CD4-positive, alpha-beta T cell (primary cell): ENCODE measurements around the gene CERS6. TPM values are rescaled to one million over a fixed set of nuclear protein-coding genes. Genes with fewer than 3 reads are reported as not detected.

Experiments
- ATAC-seq: fragments of 200-7000 bp; cut with Tn5 transposase; one replicate; pipeline ENCODE4 v1.10.0; 2022; ENCODE audit warnings: mild to moderate bottlenecking; ENCODE audit not compliant: poor library complexity
- CTCF ChIA-PET: fragments of 350-600 bp; sonication (Branson Sonifier 250); formaldehyde crosslinking; loops from one replicate; lab custom pipeline; 2021; ENCODE audit warnings: antibody characterized with exemption, inconsistent platforms; lab: Charles Lee
- POLR2A ChIA-PET: fragments of 350-600 bp; sonication (Branson Sonifier 250); formaldehyde crosslinking; loops from one replicate; lab custom pipeline; 2021; ENCODE audit warnings: antibody characterized with exemption, inconsistent platforms; lab: Charles Lee
- DNase-seq, 14 experiments: peaks; one replicate each; pipeline ENCODE4 v3.0.0-alpha.2; 2013 to 2020; ENCODE audit warnings: mixed read lengths in 2 of 14
- H3K27ac ChIP-seq, 2 donors: one replicate each; pipeline versions ENCODE4 v1.5.1 to v1.7.0; 2013; ENCODE audit warnings: low read length in 2 of 2, low read depth in 1 of 2, mild to moderate bottlenecking in 1 of 2
- H3K27me3 ChIP-seq, 2 experiments: 1 replicate in 1 of 2; 2 replicates in 1 of 2; pipeline versions ENCODE4 v1.6.1 to v1.7.0; 2013; ENCODE audit warnings: low read length in 2 of 2, control low read depth in 1 of 2, mild to moderate bottlenecking in 1 of 2, moderate library complexity in 1 of 2; ENCODE audit not compliant: insufficient read depth in 2 of 2, control insufficient read depth in 1 of 2
- H3K36me3 ChIP-seq: one replicate; pipeline ENCODE4 v1.6.1; 2013; ENCODE audit warnings: low read length, control low read depth; ENCODE audit not compliant: insufficient read depth
- H3K4me1 ChIP-seq: one replicate; pipeline ENCODE4 v1.6.1; 2013; ENCODE audit warnings: low read length, control low read depth; ENCODE audit not compliant: insufficient read depth
- H3K4me3 ChIP-seq: one replicate; pipeline ENCODE4 v1.5.1; 2013; ENCODE audit warnings: mild to moderate bottlenecking, low read length, moderate library complexity
- H3K9me3 ChIP-seq, 2 experiments: 1 replicate in 1 of 2; 2 replicates in 1 of 2; pipeline versions ENCODE4 v1.6.1 to v1.7.0; 2013; ENCODE audit warnings: low read length in 2 of 2, mild to moderate bottlenecking in 2 of 2, control low read depth in 1 of 2, moderate library complexity in 1 of 2; ENCODE audit not compliant: control insufficient read depth in 1 of 2, insufficient read depth in 1 of 2
- H3K27ac Mint-ChIP-seq: one replicate; pipeline ENCODE4 v1.8.0; 2020; ENCODE audit warnings: mixed read lengths
- H3K27me3 Mint-ChIP-seq: one replicate; pipeline ENCODE4 v1.8.0; 2021; ENCODE audit warnings: mixed read lengths
- H3K36me3 Mint-ChIP-seq: one replicate; pipeline ENCODE4 v1.8.0; 2021; ENCODE audit warnings: low read depth, mixed read lengths
- H3K4me1 Mint-ChIP-seq: one replicate; pipeline ENCODE4 v1.8.0; 2021; ENCODE audit warnings: low read depth, mixed read lengths
- H3K4me3 Mint-ChIP-seq: one replicate; pipeline ENCODE4 v1.8.0; 2020; ENCODE audit warnings: mild to moderate bottlenecking, mixed read lengths
- H3K9me3 Mint-ChIP-seq: one replicate; pipeline ENCODE4 v1.8.0; 2020; ENCODE audit warnings: mixed read lengths
- intact Hi-C, 2 experiments: fragments of 100-400 bp; cut with DNase I in 1 of 2; cut with micrococcal nuclease in 1 of 2; formaldehyde crosslinking; loops; one replicate each; pipeline versions ENCODE4 v1.15.1 to v1.9.0; 2023 to 2025; cut with DNase I, micrococcal nuclease
- total RNA-seq, 174 experiments: library from RNA in 2 of 174; stranded (reverse) in 2 of 174; gene quantifications; one replicate each; pipeline ENCODE4 v1.2.3 and lab custom pipeline; 2021 to 2026
- TF ChIP-seq, protein P1 (sequence below): fragments of 200-600 bp; IDR thresholded peaks from one replicate; pipeline ENCODE4 v1.8.0; 2022; ENCODE audit warnings: antibody characterized with exemption, mild to moderate bottlenecking

Gene CERS6
- total RNA-seq, 2 experiments from 2014 or later: 16.9 to 17.9 TPM

DNA sequence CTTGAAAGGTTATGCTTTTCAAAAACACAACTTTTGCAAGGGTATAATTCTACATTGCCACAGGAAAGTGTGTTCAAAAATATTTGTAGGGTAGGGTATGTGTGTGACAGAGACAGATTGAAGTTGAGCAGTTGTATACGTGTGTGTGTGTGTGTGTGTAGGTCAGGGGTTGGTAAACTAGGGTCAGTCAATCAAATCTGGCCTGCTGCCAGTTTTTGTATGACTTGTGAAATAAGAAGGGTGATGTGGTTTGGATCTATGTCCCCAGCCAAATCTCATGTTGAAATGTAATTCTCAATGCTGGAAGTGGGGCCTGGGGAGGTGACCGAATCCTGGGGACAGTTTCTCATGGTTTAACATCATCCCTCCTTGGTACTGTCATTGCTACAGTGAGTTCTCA lies 148.2 kb downstream of the CERS6 start:
- intact Hi-C loops: no loop called here
- CTCF ChIA-PET: no interaction called here
- TF ChIP-seq, protein P1, sequence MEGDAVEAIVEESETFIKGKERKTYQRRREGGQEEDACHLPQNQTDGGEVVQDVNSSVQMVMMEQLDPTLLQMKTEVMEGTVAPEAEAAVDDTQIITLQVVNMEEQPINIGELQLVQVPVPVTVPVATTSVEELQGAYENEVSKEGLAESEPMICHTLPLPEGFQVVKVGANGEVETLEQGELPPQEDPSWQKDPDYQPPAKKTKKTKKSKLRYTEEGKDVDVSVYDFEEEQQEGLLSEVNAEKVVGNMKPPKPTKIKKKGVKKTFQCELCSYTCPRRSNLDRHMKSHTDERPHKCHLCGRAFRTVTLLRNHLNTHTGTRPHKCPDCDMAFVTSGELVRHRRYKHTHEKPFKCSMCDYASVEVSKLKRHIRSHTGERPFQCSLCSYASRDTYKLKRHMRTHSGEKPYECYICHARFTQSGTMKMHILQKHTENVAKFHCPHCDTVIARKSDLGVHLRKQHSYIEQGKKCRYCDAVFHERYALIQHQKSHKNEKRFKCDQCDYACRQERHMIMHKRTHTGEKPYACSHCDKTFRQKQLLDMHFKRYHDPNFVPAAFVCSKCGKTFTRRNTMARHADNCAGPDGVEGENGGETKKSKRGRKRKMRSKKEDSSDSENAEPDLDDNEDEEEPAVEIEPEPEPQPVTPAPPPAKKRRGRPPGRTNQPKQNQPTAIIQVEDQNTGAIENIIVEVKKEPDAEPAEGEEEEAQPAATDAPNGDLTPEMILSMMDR: no peak
- Histone ChIP-seq H3K36me3 (no peaks in the 10 kb centered on the region), H3K4me1 (no peaks in the 10 kb centered on the region), H3K4me3 (no peak overlapping the region), H3K27me3 (no peaks in the 10 kb centered on the region), H3K27ac (no peak overlapping the region), H3K9me3 (peaks cover 9 to 20% of the 10 kb centered on the region in 2 experiments)
- POLR2A ChIA-PET: no interaction called here
- no peak for ATAC-seq
- Mint-ChIP-seq H3K27ac (no peak overlapping the region), H3K9me3 (peaks cover 7% of the 10 kb centered on the region), H3K36me3 (peaks cover 63% of the 10 kb centered on the region), H3K27me3 (no peaks in the 10 kb centered on the region), H3K4me1 (peaks cover 36% of the 10 kb centered on the region), H3K4me3 (no peak overlapping the region)
- DNase-seq: no peak

DNA sequence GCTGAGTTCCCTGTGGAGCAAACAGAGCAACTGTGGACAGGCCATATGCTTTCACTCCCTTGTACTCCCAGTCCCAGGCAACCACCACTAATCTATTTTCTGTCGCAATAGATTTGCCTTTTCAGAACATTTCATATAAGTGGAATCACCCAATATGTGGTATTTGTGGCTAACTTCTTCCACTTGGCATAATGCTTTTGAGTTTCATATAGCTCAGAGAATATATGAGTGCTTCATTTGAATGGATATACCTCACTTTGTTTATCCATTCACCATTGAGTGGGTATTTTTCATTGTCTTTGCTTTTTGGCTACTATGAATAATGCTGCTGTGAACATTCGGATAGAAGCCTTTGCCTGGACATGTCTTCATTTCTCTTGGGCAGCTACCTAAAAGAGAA lies 151.9 kb downstream of the CERS6 start:
- H3K9me3 ChIP-seq: peaks cover 9 to 20% of the 10 kb centered on the region in 2 experiments

DNA sequence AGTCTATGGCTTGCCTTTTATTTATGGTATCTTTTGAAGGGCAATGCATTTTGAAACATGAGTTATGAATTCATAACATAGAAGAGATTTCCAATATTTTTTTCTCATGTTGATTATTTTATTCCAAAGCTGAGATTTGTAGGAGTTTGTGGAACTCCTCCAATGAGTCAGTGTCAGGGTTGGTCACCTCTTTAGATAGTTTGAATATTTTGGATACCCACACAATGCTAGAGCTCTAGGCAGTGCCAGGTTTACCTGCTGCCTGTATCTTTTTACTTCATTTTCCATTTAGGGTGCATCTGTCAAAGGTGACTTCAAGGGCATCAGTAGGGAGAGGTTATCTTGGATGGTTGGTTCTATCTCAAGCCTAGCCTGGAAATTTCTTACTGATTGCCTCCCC lies 152.7 kb downstream of the CERS6 start:
- ATAC-seq (no peak), DNase-seq (no peak)
- intact Hi-C loops: no loop called here
- ChIA-PET CTCF (no interaction called here), POLR2A (no interaction called here)
- Histone ChIP-seq H3K9me3 (peaks cover 9 to 20% of the 10 kb centered on the region in 2 experiments), H3K4me3 (no peak overlapping the region), H3K36me3 (no peaks in the 10 kb centered on the region), H3K4me1 (no peaks in the 10 kb centered on the region), H3K27ac (no peak overlapping the region), H3K27me3 (no peaks in the 10 kb centered on the region)
- Mint-ChIP-seq H3K4me1 (peaks cover 39% of the 10 kb centered on the region), H3K27me3 (no peaks in the 10 kb centered on the region), H3K36me3 (peaks cover 47% of the 10 kb centered on the region), H3K4me3 (no peak overlapping the region), H3K27ac (no peak overlapping the region), H3K9me3 (peaks cover 7% of the 10 kb centered on the region)
- TF ChIP-seq, protein P1: no peak

More for the DNA sequence above, 151.9 kb downstream of the CERS6 start:
- Mint-ChIP-seq H3K4me3 (no peak overlapping the region), H3K27me3 (no peaks in the 10 kb centered on the region), H3K27ac (no peak overlapping the region), H3K9me3 (peaks cover 7% of the 10 kb centered on the region), H3K36me3 (peaks cover 50% of the 10 kb centered on the region), H3K4me1 (peaks cover 38% of the 10 kb centered on the region)
- CTCF ChIA-PET: no interaction called here
- ATAC-seq (no peak), DNase-seq (no peak)
- Histone ChIP-seq H3K4me3 (no peak overlapping the region), H3K36me3 (no peaks in the 10 kb centered on the region), H3K27me3 (no peaks in the 10 kb centered on the region), H3K4me1 (no peaks in the 10 kb centered on the region), H3K27ac (no peak overlapping the region)
- TF ChIP-seq, protein P1: no peak
- intact Hi-C loops: no loop called here
- POLR2A ChIA-PET: no interaction called here
